NCI-H2029 (cell line): Measurements from ENCODE around the gene USB1.

Experiments used
- DNase-seq: peaks from one replicate; lab custom pipeline; 2025; lab: John Stamatoyannopoulos, UW

The USB1 gene

DNA sequence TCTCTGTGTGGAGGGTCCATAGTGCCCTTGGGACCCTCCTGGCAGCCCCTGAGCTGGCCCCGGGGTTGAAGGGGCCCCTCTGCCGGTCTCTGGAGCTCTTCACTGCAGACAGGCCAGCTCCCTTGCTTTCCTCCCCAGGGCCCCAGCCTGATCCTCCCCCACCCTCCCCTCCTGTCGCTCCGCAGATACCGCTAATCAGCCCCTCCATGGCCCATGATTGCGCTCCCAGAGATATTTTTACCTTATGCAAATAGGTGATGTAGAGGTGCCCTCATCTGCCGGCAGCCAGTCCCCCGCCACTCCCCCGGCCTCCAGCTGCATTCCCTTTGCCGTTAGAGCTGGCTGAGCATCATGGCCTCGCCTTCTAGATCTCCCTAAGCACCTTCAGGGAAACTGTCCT lies 33.6 kb downstream of the USB1 start:
- no peak for DNase-seq

DNA sequence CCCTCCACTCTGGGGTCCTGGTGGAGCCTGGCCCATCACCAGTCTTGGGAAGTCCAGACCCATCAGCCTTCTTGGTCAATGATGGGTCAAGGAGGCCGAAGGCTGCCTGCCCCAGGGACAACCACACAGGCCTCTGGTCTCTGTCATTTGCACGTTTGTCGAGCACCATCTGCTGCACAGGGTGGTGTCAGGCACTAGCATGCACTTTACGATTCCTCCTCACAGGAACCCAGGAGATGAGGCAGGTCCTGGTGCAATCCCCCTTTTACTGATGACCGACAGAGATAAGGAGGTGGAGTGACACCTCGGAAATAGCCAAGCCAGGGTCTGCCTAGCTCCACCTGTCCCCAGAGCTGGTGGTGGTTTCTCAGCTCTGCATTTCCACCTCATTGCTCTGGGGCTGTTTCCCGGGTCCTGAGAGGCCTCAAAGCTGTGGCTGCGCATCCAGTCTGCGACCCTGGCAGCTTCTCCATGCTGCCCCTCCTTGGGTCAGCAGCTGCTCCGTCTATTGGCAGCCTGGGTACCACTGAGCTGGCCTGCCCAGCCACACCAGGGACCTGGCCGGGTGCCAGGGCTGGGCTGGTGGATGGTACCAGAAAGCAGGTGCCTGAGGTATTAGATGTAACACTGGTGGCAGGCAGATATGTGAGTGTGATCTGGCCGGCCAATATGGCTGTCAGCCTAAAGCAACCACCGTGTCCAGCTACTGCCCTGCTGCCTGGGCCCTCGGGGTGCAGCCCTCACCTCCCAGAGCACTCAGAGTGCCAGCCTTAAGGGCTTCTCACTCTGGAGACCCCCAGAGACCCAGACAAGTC lies 34.4 kb downstream of the USB1 start:
- DNase-seq = no peak

DNA sequence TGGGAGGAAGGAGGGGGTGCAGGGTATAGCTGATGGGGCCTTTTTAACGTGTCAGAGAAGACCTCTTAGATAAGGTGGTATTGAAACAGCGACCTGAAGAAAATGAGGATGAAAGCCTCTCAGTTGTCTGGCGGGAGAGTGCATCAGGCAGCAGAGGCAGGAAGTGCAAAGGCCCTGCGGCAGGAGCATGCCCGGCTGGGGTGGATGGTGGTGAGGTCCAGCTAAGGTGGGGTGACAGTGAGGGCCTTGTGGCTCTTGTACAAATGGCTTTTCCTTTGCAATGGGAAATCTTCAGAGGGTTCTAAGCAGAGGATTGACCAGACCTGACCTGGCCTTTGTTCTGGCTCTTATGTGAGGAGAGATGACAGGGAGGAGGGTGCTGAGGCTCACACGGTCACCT lies 35.7 kb downstream of the USB1 start:
- DNase-seq = no peak

DNA sequence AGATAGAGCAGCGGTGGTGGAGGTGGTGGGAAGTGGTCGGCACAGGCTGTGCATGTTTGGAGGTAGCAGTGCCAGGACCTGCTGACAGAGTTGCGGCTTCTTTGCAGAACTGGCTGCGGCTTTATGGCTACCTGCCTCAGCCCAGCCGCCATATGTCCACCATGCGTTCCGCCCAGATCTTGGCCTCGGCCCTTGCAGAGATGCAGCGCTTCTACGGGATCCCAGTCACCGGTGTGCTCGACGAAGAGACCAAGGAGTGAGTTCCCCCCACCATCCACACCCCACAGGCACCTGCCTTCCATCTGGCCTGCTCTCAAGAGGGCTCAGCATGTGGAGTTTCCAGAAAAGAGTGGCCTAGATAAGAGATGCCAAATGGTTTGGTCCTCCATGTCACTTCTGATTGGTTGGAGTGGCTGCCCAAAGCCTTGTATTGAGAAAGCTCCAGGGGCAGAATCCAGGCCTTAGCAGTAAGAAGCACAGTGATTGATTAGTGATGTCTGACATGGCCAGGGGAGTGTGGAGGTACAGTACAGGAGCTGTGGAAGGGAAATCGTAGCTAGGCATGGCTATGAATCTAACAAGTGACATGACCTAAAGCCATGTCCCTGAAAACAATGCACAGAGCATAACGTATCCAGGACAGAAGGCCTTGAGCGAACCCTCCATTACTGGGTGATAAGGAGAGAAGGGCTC lies 36.3 kb downstream of the USB1 start:
- no peak for DNase-seq

DNA sequence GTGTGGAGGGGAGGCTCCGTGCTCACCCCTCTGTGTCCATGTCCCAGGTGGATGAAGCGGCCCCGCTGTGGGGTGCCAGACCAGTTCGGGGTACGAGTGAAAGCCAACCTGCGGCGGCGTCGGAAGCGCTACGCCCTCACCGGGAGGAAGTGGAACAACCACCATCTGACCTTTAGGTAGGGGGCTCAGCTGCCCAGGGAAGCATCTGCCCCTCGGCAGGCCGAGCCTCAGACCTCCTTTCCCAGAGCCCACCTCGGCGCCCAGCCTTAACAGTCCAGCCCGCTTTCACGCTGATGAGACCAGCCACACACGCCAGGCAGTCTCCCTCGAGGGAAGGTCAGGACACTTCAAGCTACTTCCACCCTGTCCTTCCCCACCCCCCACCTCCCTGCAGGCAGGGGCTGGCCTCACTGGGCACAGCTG lies 37.0 kb downstream of the USB1 start:
- no peak for DNase-seq

DNA sequence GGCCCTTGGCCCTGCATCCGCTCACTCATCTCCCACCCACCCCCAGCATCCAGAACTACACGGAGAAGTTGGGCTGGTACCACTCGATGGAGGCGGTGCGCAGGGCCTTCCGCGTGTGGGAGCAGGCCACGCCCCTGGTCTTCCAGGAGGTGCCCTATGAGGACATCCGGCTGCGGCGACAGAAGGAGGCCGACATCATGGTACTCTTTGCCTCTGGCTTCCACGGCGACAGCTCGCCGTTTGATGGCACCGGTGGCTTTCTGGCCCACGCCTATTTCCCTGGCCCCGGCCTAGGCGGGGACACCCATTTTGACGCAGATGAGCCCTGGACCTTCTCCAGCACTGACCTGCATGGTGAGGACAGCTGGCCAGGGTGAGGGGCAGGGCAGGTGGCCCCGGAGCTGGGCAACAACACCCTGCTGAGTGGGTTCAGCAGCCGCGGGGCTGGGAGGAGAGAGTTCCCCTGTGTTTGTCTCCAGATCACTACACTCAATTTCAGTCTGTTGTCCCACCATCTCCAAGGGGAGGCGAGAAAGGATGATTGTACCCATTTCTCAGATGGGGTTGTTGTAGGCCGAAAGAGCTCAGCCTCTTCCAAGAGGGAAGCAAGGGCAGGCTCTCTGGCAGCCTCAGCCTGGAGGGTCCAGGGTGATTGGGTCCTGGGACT lies 38.8 kb downstream of the USB1 start:
- DNase-seq = no peak

DNA sequence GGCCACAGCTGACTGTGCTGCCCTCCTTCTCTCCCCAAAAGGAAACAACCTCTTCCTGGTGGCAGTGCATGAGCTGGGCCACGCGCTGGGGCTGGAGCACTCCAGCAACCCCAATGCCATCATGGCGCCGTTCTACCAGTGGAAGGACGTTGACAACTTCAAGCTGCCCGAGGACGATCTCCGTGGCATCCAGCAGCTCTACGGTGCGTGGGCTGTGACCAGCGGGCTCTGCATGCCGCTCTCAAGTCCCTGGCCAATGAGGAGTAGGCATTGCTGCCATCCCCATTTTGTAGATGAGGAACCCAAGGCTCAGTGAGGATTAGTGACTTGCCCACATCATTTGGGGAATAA lies 39.3 kb downstream of the USB1 start:
- DNase-seq = no peak

DNA sequence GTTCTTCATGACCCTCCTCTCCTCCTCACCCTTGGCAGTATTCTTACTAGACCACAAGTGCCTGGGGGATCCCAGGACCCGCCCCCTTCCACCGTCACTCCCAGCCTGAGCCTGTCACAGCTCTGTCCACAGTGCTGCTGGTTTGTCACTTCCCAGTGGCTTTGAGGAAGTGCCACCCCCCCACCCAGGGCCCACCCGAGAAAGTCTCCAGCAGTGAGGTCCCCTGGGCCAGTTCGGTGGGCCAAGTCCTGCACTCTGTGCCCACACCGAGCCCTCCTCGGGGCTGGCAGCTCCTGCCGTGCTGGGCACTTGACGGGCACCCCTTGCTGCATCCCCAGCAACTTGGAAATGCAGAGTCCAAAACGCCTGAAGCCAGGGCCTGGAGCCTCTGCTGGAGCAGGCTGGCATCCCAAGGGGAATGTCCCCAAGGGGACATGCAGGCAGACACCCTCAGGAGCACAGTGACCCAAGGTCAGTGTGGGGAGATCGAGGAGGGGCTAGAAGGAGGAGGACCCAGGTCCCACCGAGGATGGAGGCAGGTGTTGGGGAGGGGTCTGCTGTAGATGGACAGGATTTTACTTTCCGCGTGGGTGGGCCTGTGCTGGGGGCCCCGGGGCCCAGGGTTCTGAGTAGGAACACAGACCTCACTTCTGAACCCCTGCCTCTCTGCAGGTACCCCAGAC lies 39.9 kb downstream of the USB1 start:
- DNase-seq = no peak

DNA sequence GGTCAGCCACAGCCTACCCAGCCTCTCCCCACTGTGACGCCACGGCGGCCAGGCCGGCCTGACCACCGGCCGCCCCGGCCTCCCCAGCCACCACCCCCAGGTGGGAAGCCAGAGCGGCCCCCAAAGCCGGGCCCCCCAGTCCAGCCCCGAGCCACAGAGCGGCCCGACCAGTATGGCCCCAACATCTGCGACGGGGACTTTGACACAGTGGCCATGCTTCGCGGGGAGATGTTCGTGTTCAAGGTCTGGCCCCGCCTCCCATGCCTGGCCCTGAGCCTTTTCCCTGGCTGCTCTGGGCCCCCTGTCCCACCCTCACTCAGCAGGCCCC lies 40.4 kb downstream of the USB1 start:
- no peak for DNase-seq

DNA sequence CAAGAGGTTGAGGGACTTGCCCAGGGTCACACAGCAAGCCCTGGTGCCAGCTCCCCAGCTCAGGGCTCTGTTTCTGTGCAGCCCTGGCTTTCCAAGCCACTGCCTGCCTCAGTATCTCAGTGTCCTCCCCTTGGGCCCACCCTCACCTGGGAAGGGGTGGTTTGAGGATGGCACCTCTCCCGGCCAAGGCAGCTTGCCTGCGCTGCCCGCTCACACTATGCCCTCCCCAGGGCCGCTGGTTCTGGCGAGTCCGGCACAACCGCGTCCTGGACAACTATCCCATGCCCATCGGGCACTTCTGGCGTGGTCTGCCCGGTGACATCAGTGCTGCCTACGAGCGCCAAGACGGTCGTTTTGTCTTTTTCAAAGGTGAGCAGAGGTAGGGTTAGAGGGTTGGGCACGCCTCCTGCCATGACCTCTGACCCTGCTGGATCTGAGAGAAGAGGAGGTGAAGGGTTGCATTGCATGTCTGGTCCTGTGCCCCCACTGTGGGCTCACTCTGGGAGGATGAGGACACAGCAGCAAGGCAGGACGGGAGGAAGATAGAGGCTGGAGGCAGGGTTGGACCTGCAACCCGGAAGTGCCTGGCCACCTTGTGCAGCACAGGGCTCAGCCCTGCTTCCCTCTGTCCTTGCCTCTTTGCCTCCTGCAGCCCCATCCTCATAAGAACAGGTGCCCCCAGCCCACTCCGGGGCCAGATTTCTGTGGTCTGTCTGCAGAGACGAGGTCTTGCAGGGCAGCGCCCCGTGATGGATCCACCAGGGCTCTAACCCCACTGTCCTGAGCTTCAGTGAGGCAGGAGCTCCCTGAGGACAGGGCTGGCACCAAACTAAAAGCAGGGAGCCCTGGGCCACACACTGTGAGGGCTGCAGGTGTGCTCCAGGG lies 41.0 kb downstream of the USB1 start:
- DNase-seq = no peak

DNA sequence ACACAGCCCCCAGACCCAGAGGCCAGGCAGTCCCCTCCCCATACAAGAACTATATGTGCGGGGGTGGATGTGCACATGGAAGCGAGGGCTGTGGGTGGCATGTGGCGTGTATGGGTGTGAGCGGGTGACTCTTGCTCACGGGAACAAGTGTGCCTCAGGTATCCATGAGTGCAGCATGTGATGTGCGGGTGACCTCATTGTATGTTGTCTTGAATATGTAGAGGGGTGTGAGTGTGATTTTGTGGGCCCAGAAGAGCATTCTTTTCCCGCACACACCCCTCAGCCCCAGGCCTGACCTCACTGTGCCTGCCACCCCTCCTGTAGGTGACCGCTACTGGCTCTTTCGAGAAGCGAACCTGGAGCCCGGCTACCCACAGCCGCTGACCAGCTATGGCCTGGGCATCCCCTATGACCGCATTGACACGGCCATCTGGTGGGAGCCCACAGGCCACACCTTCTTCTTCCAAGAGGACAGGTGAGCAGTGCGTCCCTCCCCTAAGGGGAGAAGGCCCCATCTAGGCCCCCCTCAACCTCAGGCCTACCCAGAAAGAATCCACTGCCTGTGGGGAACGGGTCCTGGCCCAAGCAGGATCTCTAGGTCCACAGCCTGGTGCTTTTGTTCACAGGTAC lies 41.8 kb downstream of the USB1 start:
- no peak for DNase-seq

DNA sequence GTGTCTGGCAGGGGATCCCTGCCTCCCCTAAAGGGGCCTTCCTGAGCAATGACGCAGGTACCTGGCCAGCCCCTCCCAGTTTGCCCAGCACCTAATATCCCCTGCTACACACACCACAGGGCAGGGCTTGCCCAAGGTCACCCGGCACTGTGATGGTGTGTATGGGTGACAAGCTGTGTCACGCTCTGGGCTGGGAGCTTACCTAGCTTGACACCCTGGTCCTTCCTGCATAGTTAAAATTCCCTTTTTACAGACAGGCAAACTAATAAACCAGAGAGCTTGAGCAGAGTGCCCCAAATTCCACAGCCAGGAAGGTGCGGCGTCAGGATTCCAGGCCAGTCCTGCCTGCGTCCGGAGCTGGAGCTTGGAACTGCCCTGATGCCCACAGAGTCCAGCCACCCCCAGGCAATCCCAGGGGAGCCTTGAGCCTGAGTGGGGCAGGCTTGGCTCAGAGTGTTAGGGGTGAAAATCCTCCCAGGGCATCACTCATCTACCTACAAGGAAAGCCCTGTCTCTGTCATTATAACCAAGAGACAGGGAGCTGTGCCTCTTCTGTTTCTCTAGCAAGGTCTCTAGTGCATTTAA lies 42.5 kb downstream of the USB1 start:
- no peak for DNase-seq

DNA sequence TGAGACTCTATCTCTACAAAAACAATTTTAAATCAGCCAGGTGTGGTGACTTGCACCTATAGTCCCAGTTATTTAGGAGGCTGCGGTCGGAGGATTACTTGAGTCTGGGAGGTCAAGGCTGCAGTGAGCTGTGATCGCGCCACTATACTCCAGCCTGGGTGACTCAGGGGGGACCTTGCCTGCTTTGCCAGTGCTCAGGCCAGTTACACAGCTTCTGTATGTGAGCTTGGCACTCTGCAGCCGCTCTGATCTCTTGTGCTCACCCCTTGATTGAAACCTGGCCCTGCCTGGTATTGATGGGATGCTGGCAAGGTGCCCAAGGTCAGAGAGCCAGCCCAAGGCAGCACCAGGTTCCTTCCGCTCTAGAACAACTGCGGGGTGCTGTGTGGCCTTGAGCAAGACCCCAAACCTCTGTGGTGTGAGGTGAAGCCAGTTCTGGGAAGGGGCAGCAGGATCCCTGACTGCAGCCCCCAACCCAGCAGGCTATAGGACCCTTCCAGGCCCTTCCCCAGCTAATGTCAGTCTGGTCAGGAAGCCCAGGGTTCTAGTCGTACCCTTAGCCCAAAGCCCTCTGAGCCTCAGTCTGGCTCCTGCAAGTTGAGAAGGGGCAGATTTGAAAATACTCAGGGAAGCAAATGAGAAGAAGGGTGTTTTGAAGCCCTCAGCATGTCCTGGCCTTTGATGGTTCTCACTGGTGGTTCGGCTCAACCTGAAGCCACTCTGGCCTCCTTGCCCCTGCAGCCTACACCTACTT lies 43.2 kb downstream of the USB1 start:
- DNase-seq = no peak

DNA sequence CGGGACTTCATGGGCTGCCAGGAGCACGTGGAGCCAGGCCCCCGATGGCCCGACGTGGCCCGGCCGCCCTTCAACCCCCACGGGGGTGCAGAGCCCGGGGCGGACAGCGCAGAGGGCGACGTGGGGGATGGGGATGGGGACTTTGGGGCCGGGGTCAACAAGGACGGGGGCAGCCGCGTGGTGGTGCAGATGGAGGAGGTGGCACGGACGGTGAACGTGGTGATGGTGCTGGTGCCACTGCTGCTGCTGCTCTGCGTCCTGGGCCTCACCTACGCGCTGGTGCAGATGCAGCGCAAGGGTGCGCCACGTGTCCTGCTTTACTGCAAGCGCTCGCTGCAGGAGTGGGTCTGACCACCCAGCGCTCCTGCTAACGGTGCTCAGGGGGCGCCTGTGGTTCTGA lies 43.9 kb downstream of the USB1 start:
- DNase-seq = no peak

DNA sequence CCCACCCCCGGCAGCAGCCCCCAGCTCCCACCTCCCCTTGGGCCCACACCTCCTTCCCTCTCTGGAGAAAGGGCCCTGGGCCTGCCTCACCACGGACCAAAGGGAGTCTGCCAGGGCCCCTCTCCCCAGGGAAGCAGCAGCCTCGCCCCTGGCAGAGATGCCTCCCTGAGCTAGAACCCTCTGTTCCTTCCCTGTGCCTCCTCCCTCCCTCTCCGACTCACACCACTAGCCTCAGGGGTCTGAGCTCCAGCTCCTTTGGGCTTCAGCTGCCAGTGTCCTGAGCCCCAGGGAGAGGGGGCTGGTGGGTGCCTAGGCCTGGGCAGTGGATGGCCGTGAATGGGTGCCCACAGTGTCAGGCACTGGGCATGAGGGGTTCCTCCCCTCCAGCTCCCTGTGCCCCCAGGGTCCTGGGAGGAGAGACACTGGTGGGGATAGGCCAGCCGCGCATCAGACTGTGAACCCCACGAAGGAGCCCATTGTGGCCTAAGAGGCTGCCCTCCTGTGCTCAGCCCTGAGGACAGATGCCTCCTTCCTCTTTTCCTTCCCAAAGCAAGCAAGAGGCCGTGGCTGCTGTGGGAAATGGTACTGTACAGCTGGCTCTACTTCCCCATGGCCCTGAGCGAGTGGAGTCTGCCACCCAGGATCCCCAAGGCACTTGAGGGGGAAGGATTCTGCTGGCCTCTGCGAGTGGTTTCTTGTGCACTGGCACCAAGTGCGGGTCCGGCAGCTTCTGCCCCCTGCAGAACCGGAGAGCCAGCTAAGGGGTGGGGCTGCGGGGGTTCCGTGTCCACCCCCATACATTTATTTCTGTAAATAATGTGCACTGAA lies 45.1 kb downstream of the USB1 start:
- no peak for DNase-seq

DNA sequence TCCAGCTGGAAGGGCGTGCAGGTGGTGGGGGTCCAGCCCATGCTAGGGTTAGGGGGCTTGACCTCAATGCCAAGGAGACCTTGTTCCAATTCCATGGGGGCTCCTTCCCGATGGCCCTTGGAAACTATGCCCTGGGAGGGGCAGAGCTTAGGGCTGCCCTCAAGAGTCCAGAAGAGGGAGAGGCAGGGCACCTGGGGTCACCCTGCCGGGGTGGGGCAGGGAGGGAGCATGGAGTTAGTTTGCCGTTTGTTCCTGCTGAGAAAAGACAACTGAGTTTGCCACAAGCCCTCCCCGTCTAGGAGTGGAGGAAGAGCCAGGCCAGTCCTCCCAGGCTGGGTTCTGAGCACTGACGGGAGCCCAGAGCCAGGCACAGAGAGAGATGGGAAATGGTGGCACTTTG lies 45.7 kb downstream of the USB1 start:
- DNase-seq = no peak

DNA sequence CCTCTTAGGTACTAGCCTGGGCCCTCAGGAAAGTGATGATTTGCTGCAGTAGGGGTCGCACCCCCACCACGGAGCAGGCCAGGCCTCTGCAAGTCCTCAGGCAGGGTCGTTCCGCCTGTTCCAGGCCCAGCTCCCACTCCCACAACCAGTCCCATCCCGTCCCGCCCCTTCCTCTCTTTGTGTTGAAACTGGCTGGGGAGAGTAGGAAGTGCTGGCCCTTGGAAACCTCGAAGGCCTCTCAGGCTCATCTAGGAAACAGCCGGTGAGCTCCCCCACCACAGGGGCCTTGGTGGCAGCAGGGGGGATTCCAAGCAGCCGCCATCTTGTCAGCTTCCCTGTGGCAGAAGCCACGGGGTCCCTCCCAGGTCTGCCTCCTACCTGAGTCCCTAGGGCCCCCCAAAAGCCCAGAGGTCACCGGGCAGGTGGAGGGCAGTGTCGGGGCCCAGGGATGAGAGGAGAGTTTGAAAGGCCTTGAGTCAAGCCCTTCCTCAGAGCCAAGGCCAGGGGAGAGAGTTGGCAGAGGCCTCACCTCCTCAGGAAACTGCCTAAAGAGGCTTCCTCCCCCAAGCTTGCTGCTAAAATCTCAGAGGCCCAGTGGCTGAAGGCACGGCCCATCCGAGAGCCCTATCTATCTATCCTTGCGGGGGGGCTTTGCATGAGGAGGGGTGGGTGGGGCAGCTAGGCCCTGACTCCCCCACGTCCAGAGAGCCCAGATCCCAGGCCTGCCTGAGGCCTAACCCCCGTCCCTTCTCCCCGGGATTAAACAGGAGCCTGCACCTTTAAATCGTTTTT lies 46.5 kb downstream of the USB1 start:
- DNase-seq = no peak

DNA sequence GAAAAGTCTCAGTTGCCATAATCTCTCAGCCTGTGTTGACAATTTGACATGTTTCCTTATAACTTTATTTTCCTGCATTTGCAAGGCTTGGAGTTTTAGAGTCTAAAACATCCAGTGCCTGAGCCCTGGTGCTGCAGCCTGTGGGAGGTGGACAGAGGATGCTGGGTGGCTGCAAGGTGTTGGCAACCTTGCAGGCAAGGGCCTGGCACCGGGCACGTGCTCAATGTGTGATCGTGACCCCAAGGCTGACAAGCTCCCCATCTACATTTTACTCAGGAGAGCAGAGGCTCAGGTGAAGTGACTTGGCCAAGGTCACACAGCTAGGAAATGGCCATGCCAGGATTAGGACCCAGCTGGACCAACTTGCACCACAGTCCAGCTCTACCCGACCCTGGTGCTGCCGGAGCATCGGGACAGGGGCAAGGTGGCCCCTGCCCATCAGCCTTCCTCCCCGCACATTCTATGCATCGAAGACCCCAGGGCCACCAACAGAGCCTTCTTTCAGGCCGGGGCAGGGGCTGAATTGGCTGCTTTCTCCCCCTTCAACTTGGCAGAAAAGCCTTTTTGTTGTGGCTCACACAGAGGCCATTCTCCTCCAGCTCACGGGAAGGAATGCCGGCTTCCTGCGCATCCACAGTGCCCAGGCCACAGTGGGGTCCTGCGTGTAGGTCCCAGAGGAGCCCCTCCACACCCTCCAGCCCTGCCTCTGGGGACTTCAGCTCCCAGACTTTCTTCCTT lies 47.5 kb downstream of the USB1 start:
- no peak for DNase-seq
